Amygdala (tissue), 56 donors: ENCODE results near the gene KIAA0232.
A peak's percentile ranks its signal among the peaks of the same experiment; 100 is the strongest.

ENCODE experiments used
- DNase-seq, 56 donors: peaks; one replicate each; lab custom pipeline; 2025; lab: John Stamatoyannopoulos, UW

Gene KIAA0232

DNA sequence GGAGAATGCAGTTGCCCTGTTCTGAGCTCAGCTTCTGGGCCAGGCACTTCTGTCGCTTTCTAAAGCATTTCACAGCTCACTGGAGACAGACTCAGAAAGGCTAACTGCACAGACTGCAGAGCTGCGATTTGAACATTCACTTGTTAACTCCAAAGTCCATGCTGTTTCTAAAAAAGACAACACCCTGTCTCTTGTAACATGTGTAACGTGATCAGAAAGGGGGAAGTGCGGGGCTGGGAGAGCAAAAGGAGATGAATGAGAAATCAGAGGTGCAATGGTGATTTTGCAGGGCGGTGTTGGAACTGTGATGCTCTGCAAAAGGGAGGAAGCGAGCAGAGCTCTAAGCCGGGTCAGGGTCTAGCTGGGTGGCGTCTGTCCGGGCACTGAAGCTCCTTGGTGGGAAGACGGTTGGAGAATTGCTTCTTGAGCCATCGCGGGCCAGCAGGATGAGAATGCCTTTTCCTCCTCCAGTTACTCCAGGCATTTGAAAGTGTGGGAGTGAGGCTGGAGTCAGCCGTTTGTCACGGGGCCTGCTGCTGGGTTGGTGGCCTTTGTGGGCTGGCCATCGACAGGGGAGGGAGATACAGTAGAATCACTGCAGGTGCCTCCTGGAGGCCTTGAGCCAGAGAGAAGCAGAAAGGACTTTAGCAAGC is 147.4 kb downstream of the KIAA0232 start:
- peak in 1 of 56 donors; percentile 39 for DNase-seq

DNA sequence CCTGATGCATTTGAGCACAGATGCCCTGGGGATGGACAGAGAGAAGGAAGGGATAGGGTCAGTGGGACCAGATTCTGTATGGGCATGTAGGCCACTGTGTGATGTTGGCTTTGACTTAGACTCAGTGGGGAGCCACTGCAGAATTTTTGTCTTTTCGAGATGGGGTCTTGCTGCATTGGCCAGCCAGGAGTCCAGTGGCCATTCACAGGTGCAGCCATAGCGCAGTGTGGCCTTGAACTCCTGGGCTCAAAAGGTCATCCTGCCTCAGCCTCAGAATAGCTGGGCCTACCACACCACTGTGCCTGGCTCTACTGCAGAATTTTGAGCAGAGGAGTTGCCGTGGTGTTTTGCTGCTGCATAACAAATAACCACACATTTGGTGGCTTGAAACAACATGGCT is 149.9 kb downstream of the KIAA0232 start:
- DNase-seq = no peak

DNA sequence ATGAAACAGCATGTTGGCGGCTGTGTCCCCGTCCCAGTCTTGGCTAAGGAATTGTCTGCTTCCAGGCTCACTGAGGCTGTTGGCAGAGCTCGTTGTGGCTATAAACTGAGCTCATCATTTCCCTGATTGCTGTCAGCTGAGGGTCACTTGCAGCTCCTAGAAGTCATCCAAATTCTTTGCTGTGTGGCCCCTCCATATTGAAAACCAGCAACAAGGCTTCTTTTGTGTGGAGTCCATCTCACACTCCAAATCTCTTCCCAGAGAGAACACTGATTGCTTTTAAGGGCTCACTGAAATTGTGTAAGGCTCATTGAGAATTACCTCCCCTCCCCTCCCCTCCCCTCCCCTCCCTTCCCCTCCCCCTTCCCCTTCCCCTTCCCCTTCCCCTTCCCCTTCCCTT is 150.4 kb downstream of the KIAA0232 start:
- no peak for DNase-seq
